ENCODE measurements around the gene LIG1.

DNA sequence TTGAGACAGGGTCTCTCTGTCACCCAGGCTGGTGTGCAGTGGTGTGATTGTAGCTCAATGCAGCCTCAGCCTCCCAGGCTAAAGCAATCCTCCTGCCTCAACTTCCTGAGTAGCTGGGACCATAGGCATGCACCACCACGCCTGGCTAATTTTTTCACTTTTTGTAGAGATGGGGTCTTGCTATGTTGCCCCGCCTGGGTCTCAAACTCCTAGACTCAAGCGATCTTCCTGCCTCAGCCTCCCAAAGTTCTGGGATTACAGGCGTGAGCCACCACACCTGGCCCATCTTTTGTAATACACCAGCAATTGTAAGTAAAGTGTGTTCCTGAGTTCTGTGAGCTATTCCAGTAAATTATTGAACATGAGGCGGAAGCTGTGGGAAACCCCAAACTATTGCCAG lies 66.2 kb downstream of the LIG1 start:
- no peak for TF ChIP-seq EZH2 (IDR thresholded peaks at IDR 0.05; ENCODE audit: borderline replicate concordance, low read depth, low read length, poor library complexity, severe bottlenecking)
- TF ChIP-seq, protein P1, sequence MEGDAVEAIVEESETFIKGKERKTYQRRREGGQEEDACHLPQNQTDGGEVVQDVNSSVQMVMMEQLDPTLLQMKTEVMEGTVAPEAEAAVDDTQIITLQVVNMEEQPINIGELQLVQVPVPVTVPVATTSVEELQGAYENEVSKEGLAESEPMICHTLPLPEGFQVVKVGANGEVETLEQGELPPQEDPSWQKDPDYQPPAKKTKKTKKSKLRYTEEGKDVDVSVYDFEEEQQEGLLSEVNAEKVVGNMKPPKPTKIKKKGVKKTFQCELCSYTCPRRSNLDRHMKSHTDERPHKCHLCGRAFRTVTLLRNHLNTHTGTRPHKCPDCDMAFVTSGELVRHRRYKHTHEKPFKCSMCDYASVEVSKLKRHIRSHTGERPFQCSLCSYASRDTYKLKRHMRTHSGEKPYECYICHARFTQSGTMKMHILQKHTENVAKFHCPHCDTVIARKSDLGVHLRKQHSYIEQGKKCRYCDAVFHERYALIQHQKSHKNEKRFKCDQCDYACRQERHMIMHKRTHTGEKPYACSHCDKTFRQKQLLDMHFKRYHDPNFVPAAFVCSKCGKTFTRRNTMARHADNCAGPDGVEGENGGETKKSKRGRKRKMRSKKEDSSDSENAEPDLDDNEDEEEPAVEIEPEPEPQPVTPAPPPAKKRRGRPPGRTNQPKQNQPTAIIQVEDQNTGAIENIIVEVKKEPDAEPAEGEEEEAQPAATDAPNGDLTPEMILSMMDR (conservative IDR thresholded peaks at IDR 0.05; ENCODE audit: low read depth, low read length): no peak

Measured in A673 (cell line).